K562 (cell line): ENCODE results near the gene SGMS1. TPM values are rescaled to one million over a fixed set of nuclear protein-coding genes. Genes with fewer than 3 reads are reported as not detected.

ENCODE experiments used
- ATAC-seq: fragments of 200-7000 bp; cut with Tn5 transposase; 3 replicates; pipeline ENCODE4 v1.9.1; 2020; ENCODE audit warnings: moderate library complexity
- BruUV-seq: library from RNA; stranded (reverse); fragments of 400-500 nt; replicated peaks from 2 replicates; lab custom pipeline; 2021; lab: Mats Ljungman, UMichigan
- CTCF ChIA-PET: fragments of 300-600 bp; formaldehyde crosslinking; extraction: SDS; loops from one replicate; lab custom pipeline; 2021; ENCODE audit warnings: low intra/inter-chr PET ratio; lab: Yijun Ruan, JAX
- POLR2A ChIA-PET: fragments of 300-600, 350-650 bp; sonication (Branson Sonifier 250); formaldehyde crosslinking; extraction: SDS; loops from one replicate; lab custom pipeline; 2021; ENCODE audit warnings: antibody characterized with exemption, inconsistent platforms; lab: Yijun Ruan, JAX
- DNase-seq, 4 experiments: peaks; one replicate each; pipeline versions ENCODE4 v3.0.0 to v3.0.0-alpha.2; 2011 to 2018; ENCODE audit warnings: low spot score in 3 of 4, mixed read lengths in 3 of 4; ENCODE audit errors: extremely low read depth in 1 of 4
- FAIRE-seq: peaks from 2 replicates; lab custom pipeline; 2011; peaks lifted over from hg19 to GRCh38; lab: Jason Lieb, UNC
- H2AFZ ChIP-seq: 2 replicates; pipeline ENCODE4 v1.6.0; 2011; ENCODE audit warnings: low read depth, low read length, control low read depth, inconsistent platforms
- H3K27ac ChIP-seq: fragments of 200-600 bp; 3 replicates; pipeline ENCODE4 v1.8.0; 2011; ENCODE audit warnings: low read depth, mild to moderate bottlenecking, control low read depth, inconsistent platforms, low read length, moderate library complexity, mixed read lengths; ENCODE audit errors: extremely low read depth
- H3K27me3 ChIP-seq, 2 experiments: fragments of 300-600 bp in 1 of 2; 2 replicates in 1 of 2; 3 replicates in 1 of 2; pipeline versions ENCODE4 v1.6.0 to v1.8.0; 2011; ENCODE audit warnings: inconsistent platforms in 2 of 2, low read length in 2 of 2, mild to moderate bottlenecking in 1 of 2, mixed read lengths in 1 of 2, moderate library complexity in 1 of 2; ENCODE audit not compliant: control insufficient read depth in 2 of 2, insufficient read depth in 2 of 2
- H3K36me3 ChIP-seq: fragments of 300-600 bp; 3 replicates; pipeline ENCODE4 v1.8.0; 2011; ENCODE audit warnings: mild to moderate bottlenecking, low read length, inconsistent platforms; ENCODE audit not compliant: control insufficient read depth, insufficient read depth
- H3K4me1 ChIP-seq, 2 experiments: fragments of 200-600 bp in 1 of 2; replicated peaks in 1 of 2; 2 replicates in 1 of 2; 3 replicates in 1 of 2; pipeline versions ENCODE4 v1.5.1 to v1.8.0; 2011; ENCODE audit warnings: inconsistent platforms in 2 of 2, low read length in 2 of 2, mild to moderate bottlenecking in 1 of 2, mixed read lengths in 1 of 2, moderate library complexity in 1 of 2; ENCODE audit not compliant: control insufficient read depth in 2 of 2, insufficient read depth in 2 of 2
- H3K4me2 ChIP-seq: 2 replicates; pipeline ENCODE4 v1.6.1; 2011; ENCODE audit warnings: low read length, control low read depth, inconsistent platforms, mixed read lengths; ENCODE audit not compliant: insufficient read depth
- H3K4me3 ChIP-seq: fragments of 200-600 bp; sonication (generic), shearing (Covaris generic); 2 replicates; pipeline ENCODE4 v1.5.1; 2016; ENCODE audit warnings: control low read depth, inconsistent platforms
- H3K79me2 ChIP-seq: fragments of 200-600 bp; 3 replicates; pipeline ENCODE4 v1.8.0; 2011; ENCODE audit warnings: low read length, inconsistent platforms; ENCODE audit not compliant: control insufficient read depth, insufficient read depth
- H3K9ac ChIP-seq, 2 experiments: 2 replicates each; pipeline versions ENCODE4 v1.6.0 to v1.6.1; 2011; ENCODE audit warnings: low read depth in 2 of 2, low read length in 2 of 2, control low read depth in 1 of 2, inconsistent platforms in 1 of 2, mild to moderate bottlenecking in 1 of 2, mixed read lengths in 1 of 2; ENCODE audit not compliant: insufficient read depth in 1 of 2
- H3K9me1 ChIP-seq: one replicate; pipeline ENCODE4 v1.6.0; 2011; ENCODE audit warnings: inconsistent platforms, mild to moderate bottlenecking, low read length, moderate library complexity; ENCODE audit not compliant: control insufficient read depth, insufficient read depth
- H3K9me3 ChIP-seq: replicated peaks from 2 replicates; pipeline ENCODE4 v1.5.1; 2011; ENCODE audit warnings: low read depth, low read length, inconsistent platforms; ENCODE audit not compliant: control insufficient read depth, insufficient read depth
- H4K20me1 ChIP-seq: replicated peaks from 2 replicates; pipeline ENCODE4 v1.6.1; 2011; ENCODE audit warnings: low read length, inconsistent platforms, mixed read lengths; ENCODE audit not compliant: control insufficient read depth, insufficient read depth
- ATF2 ChIP-seq: sonication (generic); formaldehyde crosslinking; IDR thresholded peaks from 2 replicates; pipeline ENCODE4 v1.8.1; 2022; ENCODE audit warnings: missing genetic modification reagents
- ELF1 ChIP-seq: fragments of 200-800 bp; sonication (Bioruptor generic); IDR thresholded peaks from 2 replicates; pipeline ENCODE4 v1.6.1; 2016; ENCODE audit warnings: missing genetic modification characterization, missing compliant biosample characterization
- KHSRP ChIP-seq: fragments of 450-650 bp; IDR thresholded peaks from 2 replicates; pipeline ENCODE4 v1.6.1; 2017
- KLF13 ChIP-seq: fragments of 450-650 bp; IDR thresholded peaks from 2 replicates; pipeline ENCODE4 v1.6.1; 2016; ENCODE audit warnings: missing genetic modification characterization, low read depth, mild to moderate bottlenecking, missing compliant biosample characterization, moderate library complexity, borderline replicate concordance
- NKRF ChIP-seq: fragments of 450-650 bp; IDR thresholded peaks from 2 replicates; pipeline ENCODE4 v1.6.1; 2016; ENCODE audit warnings: borderline replicate concordance
- RHOXF2B ChIP-seq: fragments of 250-450 bp; sonication (Bioruptor Pico); conservative IDR thresholded peaks from 2 replicates; pipeline ENCODE4 v1.5.1; 2021
- SIX5 ChIP-seq, 2 experiments: IDR thresholded peaks; 2 replicates each; pipeline ENCODE4 v1.6.1; 2011; ENCODE audit warnings: low read length in 2 of 2, borderline replicate concordance in 1 of 2, low read depth in 1 of 2, mild to moderate bottlenecking in 1 of 2, moderate library complexity in 1 of 2; ENCODE audit not compliant: insufficient read depth in 1 of 2
- SMARCB1 ChIP-seq: IDR thresholded peaks from 2 replicates; pipeline ENCODE4 v1.6.1; 2011; ENCODE audit warnings: improper control_type of control experiment, low read depth; ENCODE audit not compliant: insufficient read length
- TAF7 ChIP-seq: fragments of 450-650 bp; IDR thresholded peaks from 2 replicates; pipeline ENCODE4 v1.6.1; 2016; ENCODE audit warnings: missing genetic modification characterization, missing compliant biosample characterization
- ZFP30 ChIP-seq: fragments of 250-450 bp; sonication (Bioruptor Pico); IDR thresholded peaks from 2 replicates; pipeline ENCODE4 v1.8.0; 2022; ENCODE audit warnings: moderate library complexity, mild to moderate bottlenecking, inconsistent platforms, borderline replicate concordance
- ZNF12 ChIP-seq: sonication (generic); formaldehyde crosslinking; IDR thresholded peaks from 2 replicates; pipeline ENCODE4 v1.4.0; 2020; ENCODE audit warnings: mild to moderate bottlenecking, missing genetic modification reagents
- ZNF668 ChIP-seq: fragments of 250-450 bp; sonication (Bioruptor Pico); IDR thresholded peaks from 2 replicates; pipeline ENCODE4 v1.8.0; 2022; ENCODE audit warnings: mild to moderate bottlenecking, inconsistent platforms
- WGBS: fragments of 100-300 bp; shearing (Covaris generic); methylation state at CpG from one replicate; pipeline ENCODE4 v1.1.6; 2016; ENCODE audit warnings: low coverage, mixed read lengths; ENCODE audit not compliant: insufficient coverage; ENCODE audit errors: missing lambda C conversion rate; 5-methylcytosine and 5-hydroxymethylcytosine counted together
- in situ Hi-C: fragments of 300-500 bp; cut with MboI; formaldehyde crosslinking; loops from 4 replicates; pipeline ENCODE4 v1.15.0; 2018; ENCODE audit warnings: inconsistent platforms, mixed read lengths
- intact Hi-C: fragments of 100-400 bp; cut with micrococcal nuclease; formaldehyde crosslinking; loops from 2 replicates; pipeline ENCODE4 v1.14.2; 2022
- polyA plus RNA-seq, 8 experiments: library from polyadenylated mRNA; depleted of rRNA in 4 of 8; stranded (reverse) in 5 of 8; unstranded in 3 of 8; fragments of >200 nt; fragmentation: Nextera tagmentation in 2 of 8; fragmentation: Illumina TruSeq in 1 of 8; extraction: Ambion mirVana in 2 of 8; extraction: Trizol in 1 of 8; gene quantifications; 2 replicates each; pipeline versions ENCODE4 v1.2.1 to v1.2.3, GENCODE V29; 2011 to 2014; ENCODE audit warnings: inconsistent platforms in 1 of 8, missing spikeins in 1 of 8
- total RNA-seq, 7 experiments: library from RNA; depleted of rRNA in 6 of 7; stranded (reverse); fragments of >200 nt in 6 of 7; fragmentation: Illumina TruSeq in 2 of 7; extraction: Trizol in 2 of 7; gene quantifications; 2 replicates each; pipeline versions ENCODE4 v1.2.1 to v1.2.3, GENCODE V29; 2011 to 2021; ENCODE audit warnings: low replicate concordance in 1 of 7
- TF ChIP-seq, protein P1 (sequence below): fragments of 450-650 bp; IDR thresholded peaks from 2 replicates; pipeline ENCODE4 v1.6.1; 2016; ENCODE audit warnings: missing biosample characterization, missing genetic modification characterization
- TF ChIP-seq, protein P2 (sequence below): sonication (generic); formaldehyde crosslinking; IDR thresholded peaks from 2 replicates; pipeline ENCODE4 v1.8.1; 2023; ENCODE audit warnings: mild to moderate bottlenecking, missing genetic modification reagents
- TF ChIP-seq, protein P3 (sequence below): fragments of 450-650 bp; IDR thresholded peaks from 2 replicates; pipeline ENCODE4 v1.7.0; 2016; ENCODE audit warnings: borderline replicate concordance

SGMS1 gene
- total and polyA plus RNA-seq, 9 of the 15 experiments (the other 6 are each of a cell fraction or from before 2014, with no cell fraction given), result 22.6 to 232 (median 82.2) TPM

DNA sequence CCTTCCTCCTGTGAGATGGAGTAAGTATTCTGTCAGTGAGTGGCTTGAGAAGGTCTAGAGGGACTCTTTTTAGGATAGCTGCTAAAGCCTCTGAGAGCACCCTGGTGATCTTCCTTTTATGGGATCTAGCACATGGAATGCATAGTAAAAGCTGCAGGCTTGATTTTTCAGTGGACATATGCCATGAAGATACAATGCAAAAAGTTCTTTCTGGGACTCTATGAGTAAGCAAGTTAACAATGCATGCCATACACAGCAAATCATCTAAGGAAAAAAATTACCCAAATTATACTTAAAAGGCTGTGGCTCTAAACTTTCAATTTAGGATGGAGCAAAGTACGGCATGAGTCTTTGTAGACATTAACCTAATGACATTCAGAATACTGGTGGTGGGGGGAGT lies 154.5 kb downstream of the SGMS1 start:
- Histone ChIP-seq H3K4me3 (no peak overlapping the region), H2AFZ (no peak overlapping the region), H3K9ac (no peak overlapping the region), H3K36me3 (no peaks in the 10 kb centered on the region), H3K27me3 (no peaks in the 10 kb centered on the region), H3K79me2 (peaks cover 17% of the 10 kb centered on the region; the same call in 1 of the 3 replicates), H3K4me1 (no peaks in the 10 kb centered on the region; a peak in 3 of 5 replicates), H3K27ac (no peak overlapping the region), H3K4me2 (no peak overlapping the region), H4K20me1 (no peaks in the 10 kb centered on the region), H3K9me1 (no peaks in the 10 kb centered on the region), H3K9me3 (no peaks in the 10 kb centered on the region)
- in situ Hi-C loops, result no loop called here
- DNase-seq (no peak), FAIRE-seq (no peak), ATAC-seq (peak; percentile 15; the same call in 1 of the 3 replicates)
- no TSS peak for BruUV-seq
- POLR2A ChIA-PET, result no interaction called here
- CTCF ChIA-PET, result no interaction called here
- intact Hi-C loops, result no loop called here
- 82% methylated on average over 1 of the region's 1 CpG for WGBS
- no peak for TF ChIP-seq RHOXF2B (CRISPR knock-in tag)
- no peak for TF ChIP-seq NKRF
- TF ChIP-seq ZNF12 (CRISPR knock-in tag), result no peak
- TF ChIP-seq KHSRP, result no peak
- TF ChIP-seq ZFP30, result no peak
- no peak for TF ChIP-seq SMARCB1
- no peak for TF ChIP-seq SIX5 (IDR thresholded peaks at IDR 0.05; ENCODE audit: borderline replicate concordance in 1 of 2, insufficient read depth in 1 of 2, low read depth in 1 of 2, low read length in 2 of 2)
- TF ChIP-seq TAF7, result no peak
- TF ChIP-seq, protein P1, sequence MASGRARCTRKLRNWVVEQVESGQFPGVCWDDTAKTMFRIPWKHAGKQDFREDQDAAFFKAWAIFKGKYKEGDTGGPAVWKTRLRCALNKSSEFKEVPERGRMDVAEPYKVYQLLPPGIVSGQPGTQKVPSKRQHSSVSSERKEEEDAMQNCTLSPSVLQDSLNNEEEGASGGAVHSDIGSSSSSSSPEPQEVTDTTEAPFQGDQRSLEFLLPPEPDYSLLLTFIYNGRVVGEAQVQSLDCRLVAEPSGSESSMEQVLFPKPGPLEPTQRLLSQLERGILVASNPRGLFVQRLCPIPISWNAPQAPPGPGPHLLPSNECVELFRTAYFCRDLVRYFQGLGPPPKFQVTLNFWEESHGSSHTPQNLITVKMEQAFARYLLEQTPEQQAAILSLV (tag), result no peak
- TF ChIP-seq ZNF668, result no peak
- TF ChIP-seq, protein P2, sequence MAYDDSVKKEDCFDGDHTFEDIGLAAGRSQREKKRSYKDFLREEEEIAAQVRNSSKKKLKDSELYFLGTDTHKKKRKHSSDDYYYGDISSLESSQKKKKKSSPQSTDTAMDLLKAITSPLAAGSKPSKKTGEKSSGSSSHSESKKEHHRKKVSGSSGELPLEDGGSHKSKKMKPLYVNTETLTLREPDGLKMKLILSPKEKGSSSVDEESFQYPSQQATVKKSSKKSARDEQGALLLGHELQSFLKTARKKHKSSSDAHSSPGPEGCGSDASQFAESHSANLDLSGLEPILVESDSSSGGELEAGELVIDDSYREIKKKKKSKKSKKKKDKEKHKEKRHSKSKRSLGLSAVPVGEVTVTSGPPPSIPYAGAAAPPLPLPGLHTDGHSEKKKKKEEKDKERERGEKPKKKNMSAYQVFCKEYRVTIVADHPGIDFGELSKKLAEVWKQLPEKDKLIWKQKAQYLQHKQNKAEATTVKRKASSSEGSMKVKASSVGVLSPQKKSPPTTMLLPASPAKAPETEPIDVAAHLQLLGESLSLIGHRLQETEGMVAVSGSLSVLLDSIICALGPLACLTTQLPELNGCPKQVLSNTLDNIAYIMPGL (CRISPR knock-in tag), result no peak
- no peak for TF ChIP-seq ATF2 (CRISPR knock-in tag)
- TF ChIP-seq, protein P3, sequence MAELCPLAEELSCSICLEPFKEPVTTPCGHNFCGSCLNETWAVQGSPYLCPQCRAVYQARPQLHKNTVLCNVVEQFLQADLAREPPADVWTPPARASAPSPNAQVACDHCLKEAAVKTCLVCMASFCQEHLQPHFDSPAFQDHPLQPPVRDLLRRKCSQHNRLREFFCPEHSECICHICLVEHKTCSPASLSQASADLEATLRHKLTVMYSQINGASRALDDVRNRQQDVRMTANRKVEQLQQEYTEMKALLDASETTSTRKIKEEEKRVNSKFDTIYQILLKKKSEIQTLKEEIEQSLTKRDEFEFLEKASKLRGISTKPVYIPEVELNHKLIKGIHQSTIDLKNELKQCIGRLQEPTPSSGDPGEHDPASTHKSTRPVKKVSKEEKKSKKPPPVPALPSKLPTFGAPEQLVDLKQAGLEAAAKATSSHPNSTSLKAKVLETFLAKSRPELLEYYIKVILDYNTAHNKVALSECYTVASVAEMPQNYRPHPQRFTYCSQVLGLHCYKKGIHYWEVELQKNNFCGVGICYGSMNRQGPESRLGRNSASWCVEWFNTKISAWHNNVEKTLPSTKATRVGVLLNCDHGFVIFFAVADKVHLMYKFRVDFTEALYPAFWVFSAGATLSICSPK, result no peak
- TF ChIP-seq ELF1 (tag), result no peak
- TF ChIP-seq KLF13 (tag), result no peak
